Stimulated activated CD4-positive, alpha-beta T cell treated with anti-CD3 and anti-CD28 coated beads, Interleukin-2, amount 100 ng/mL, for 4 hours (primary cell): ENCODE data around the gene IFT122.

Experiments
- DNase-seq: peaks from one replicate; pipeline ENCODE4 v3.0.0-alpha.2; 2020; ENCODE audit warnings: low read depth

The IFT122 gene

GRCh38 chr3:129416415-129416814 lies 23.6 kb upstream of the IFT122 start:
- no peak for DNase-seq

- no peak for DNase-seq
Observed at GRCh38 chr3:129417326-129417725, 22.7 kb upstream of the IFT122 start.

- DNase-seq = no peak
Observed at GRCh38 chr3:129418041-129418973, 21.7 kb upstream of the IFT122 start.

GRCh38 chr3:129419476-129419875 lies 20.5 kb upstream of the IFT122 start:
- no peak for DNase-seq

DNA sequence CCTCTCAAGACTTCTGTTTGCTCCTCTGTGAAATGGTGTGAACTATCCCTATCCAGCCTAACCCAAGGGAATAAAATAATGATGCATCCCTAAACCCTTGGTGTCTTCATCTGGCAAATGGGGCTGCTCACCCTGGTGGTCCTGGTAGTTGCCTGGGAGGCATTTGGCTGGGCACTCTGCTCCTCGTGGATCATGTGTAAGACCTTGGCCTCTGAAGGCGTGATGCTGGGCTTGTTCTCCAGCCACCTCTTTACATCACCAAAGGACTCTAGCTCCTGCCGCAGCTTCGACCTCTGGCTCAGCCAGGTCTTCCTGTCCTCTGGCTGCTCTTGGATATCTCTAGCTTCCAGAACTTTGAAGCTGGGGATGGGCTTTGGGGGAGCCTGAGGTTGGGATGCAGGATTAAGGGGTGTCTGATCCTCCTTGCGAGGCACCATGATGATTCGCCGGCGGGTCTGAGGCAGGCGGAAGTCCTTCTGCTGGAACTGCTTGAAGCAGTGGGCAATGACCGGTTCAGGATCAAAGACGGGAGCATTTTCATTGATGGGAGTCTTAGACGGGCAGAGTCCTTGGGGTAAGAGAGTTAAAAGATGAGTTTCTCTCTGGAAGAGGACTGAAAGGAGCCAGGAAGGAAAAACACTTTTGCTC lies 18.7 kb upstream of the IFT122 start:
- no peak for DNase-seq

DNA sequence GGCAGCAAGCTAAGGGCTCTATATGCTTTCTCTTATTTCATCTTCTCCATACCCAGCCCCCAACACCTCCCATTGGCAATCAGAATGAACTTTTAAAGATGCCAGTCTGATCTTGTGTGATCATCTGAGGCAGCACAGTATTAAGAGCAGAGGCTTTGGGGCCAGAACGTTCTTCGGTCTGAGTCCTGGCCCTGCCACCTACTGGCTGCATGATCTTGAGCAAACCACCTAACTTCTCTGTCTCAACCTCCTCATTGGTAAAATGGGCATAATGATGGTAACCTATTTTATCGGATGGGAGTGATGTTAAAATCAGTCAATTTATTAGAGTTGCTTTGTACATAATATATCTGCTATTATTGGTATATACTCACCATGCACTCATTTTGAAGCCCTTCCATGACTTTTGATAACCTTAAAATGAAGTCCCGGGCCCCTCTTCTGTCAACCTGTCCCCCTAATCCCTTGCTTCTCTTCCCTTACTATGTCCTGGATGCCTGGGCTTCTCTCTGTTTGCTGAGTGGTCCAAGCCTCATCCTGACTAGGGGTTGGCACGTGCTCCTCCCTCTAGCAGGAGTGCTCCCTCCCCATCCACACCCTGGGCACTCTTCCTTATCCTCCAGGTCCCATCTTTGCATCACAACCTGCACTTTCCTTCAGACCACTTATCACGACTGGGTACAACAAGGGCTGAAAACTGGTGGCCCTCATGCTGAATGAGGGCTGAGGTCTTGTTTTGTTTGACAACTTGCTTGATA lies 17.9 kb upstream of the IFT122 start:
- no peak for DNase-seq

DNA sequence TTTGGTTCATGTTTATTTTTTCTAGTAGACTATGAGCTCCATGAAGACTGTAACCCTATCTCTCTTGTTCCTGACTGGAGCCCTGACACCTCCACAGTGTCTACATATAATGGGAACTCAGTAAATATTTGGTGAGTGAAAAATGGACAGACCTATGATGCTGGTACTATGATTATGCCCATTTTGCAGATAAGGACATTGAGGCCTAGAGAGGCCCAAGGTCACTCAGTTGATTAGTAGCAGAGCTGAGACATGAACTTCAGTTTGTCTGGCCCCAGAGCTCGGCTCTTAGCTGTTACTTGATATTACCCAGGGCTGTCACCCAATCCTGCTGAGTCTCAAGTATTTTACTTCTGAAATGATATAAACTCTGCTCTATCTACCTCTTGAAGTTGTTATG lies 17.1 kb upstream of the IFT122 start:
- DNase-seq = no peak

DNA sequence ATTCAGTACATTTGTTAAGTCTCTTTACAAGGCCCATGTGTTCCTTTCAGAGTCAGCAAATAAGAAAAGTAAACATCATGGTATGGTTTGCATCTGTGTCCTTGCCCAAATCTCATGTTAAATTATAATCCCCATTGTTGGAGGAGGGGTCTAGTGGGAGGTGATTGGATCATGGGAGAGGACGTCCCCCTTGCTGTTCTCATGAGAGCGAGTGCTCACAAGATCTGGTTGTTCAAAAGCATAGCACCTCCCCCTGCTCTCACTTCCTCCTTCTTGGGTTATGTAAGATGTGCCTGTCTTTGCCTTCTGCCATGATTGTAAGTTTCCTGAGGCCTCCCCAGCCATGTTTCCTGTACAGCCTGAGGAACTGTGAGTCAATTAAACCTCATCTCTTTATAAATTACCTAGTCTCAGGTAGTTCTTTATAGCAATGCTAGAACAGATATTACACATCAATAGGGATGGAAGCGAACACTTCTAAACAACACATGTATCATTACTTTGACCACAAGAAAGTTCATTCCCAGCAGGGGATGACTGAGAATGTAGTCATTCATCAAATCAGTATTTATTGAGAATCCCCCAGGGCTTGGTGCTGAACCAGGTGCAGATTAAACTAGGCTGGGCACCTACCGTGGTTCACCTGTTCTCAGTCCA lies 15.7 kb upstream of the IFT122 start:
- DNase-seq = no peak

- DNase-seq = no peak
Observed at GRCh38 chr3:129425213-129425612, 14.8 kb upstream of the IFT122 start.

- no peak for DNase-seq
Observed at GRCh38 chr3:129425619-129426018, 14.4 kb upstream of the IFT122 start.

- DNase-seq = no peak
Observed at GRCh38 chr3:129428007-129428375, 12.0 kb upstream of the IFT122 start.

DNA sequence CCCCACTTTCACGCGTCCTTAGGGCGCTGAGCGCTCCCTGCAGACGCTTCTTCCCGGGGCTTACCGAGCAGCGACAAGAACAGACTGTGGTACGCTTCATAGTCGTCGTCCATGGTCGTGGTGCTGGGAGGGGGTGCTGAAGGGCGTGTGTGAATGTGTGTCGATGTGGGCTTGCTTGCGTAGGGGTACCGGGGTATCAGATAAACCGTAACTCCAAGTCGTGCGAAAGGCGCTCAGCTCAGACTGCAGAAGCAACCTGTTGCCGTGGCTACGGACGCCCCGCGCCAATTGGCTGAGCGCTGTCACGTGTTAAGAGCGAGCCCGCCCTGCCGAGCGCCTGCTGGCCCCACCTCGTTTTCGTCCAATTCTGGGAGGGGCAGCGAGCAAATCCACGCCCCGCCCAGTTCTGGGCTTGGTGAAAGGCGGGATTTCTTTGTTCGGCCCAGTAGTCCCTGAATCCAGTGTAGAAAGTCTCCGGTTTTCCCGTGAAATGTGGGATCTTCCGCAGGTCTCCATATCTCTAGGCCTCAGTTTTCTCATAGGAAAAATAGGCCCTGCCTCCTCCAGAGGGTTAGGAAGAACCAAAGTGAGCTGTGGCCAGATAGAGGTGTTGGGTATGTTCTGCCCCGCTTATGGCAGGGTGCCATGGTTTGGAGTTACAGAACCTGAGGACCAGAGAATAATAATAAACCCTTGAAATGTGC lies 11.5 kb upstream of the IFT122 start, which contains the start of gene EFCAB12:
EFCAB12 (minus strand) TSS at position 261 of the 704 bp plus-strand sequence; CDS start at position 113, 148 bp downstream.
- DNase-seq = peak; percentile 82

GRCh38 chr3:129429080-129429451 lies 11.0 kb upstream of the IFT122 start:
- DNase-seq = no peak

- no peak for DNase-seq
Observed at GRCh38 chr3:129429602-129430001, 10.4 kb upstream of the IFT122 start.

- no peak for DNase-seq
Observed at GRCh38 chr3:129432036-129432435, 8.0 kb upstream of the IFT122 start.

DNA sequence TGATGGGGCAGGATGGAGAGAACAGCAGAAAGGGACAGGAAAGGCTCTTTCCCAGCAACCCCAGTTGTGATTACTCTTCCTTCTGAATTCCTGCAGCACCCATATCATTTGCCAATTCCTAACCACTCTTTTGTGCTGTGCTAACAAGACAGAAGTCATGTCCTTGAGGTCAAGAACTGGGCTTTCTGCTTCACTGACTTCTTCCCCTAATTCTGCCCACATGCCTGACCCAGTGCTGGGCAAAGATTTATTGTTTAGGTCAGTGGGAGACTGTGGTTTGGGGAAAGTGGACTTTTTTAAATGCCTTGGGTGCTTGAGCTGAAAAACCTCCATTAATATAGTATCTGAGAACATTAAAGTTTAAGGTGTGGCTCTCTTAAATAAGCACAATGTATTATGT lies 7.4 kb upstream of the IFT122 start:
- no peak for DNase-seq

- no peak for DNase-seq
Observed at GRCh38 chr3:129433565-129433964, 6.5 kb upstream of the IFT122 start.

- DNase-seq = no peak
Observed at GRCh38 chr3:129434140-129434539, 5.9 kb upstream of the IFT122 start.

- DNase-seq = no peak
Observed at GRCh38 chr3:129435367-129435766, 4.7 kb upstream of the IFT122 start.

DNA sequence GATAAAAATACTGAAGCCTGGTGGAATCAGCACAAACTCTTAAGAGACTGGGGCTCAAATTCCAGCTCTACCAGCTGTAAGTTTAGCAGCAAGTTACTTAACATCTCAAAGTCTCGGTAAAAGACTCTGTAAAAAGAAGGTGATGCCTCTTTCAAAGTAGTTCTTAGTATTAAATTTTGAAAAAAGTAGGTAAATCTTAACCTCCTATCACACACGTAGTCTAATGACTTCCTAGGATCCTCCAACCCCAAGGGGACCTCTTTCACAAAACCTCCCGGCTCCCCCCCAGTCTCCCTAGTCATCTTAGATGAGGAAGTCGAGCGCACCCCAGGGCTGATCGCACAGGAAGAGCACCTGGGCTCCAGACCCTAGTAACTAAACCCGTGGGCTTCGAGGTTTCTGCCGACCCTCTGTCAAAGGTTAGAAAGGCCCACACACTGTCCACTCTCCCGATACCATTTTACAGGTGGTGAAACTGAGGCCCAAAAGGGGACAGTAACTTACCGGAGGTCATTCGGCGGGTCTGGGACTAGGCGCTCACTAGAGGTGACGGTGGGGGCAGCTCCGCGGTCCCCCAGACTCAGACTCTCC lies 703 bp upstream of the IFT122 start:
- no peak for DNase-seq

DNA sequence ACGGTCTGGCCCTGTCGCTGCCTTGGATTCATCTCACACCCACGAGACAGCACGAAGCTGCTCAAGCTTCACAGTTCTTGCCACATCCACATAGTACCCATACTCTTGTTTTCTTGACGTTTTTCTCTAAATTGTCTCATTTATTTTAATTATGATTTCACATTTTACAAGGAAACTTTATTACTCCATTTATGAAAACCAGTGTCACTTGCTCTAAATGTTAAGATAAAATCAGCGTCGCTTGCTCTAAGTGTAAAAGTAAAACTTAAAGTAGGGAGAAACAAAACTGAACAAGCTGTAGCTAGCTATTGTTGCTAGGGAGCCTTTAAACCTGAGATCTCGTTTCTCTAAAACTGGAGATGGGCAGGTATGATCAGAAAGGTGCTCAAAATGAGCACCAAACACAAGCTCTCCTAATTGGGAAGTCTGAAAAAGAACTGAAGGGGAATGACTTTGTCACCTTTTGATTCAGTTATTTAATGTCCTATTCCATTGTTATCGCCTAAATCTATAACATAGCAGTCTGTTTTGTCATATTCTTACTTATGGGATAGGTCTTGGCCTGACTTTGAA lies 680 bp downstream of the IFT122 start:
- no peak for DNase-seq
